ENCODE measurements around the gene AMIGO1.

Gene AMIGO1

DNA sequence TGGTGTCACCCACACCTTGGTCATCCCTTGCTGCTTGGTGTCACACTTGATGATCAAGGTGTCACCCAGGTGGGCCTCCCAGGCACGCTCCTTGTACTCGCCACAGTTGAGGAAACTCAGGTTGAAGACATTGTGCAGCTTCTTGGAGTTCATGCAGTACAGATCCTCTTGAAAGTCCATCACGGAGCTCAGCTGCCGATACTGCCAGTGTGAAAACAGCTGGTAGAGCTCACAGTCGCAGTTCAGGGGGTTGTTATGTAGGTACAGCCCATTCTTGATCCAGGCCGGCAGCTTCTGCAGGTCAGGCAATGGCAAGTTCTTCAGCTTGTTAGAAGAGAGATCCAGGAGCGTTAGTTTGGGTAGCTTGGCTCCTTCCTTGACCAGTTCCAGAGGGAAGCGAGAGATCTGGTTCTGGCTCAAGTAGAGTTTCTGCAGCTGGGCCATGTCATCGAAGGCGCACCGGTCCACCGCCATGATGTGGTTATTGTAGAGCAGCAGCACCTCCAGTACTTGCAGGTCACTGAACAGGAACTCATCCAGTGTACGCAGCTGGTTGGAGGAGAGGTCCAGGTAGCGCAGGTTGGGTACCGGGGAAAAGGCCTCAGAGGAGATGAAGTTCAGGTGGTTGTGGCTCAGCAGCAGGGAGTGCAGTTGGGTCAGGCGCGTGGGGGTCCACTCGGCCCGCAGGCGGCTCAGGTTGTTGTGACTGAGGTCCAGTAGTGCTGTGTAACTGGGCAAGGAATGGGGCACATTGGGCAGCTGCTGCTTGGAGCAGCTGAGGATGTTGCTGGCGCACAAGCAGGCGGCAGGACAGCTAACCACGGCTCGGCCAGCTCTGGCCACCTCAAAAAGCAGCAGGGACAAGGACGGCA lies 1.3 kb downstream of the AMIGO1 start:
- in situ Hi-C loops (cut with MboI; ENCODE audit: low sequenced_read_pairs) = no loop called here

- in situ Hi-C loops (cut with MboI; ENCODE audit: low sequenced_read_pairs) = no loop called here
Observed at GRCh38 chr1:109504974-109505373, 4.6 kb downstream of the AMIGO1 start.

DNA sequence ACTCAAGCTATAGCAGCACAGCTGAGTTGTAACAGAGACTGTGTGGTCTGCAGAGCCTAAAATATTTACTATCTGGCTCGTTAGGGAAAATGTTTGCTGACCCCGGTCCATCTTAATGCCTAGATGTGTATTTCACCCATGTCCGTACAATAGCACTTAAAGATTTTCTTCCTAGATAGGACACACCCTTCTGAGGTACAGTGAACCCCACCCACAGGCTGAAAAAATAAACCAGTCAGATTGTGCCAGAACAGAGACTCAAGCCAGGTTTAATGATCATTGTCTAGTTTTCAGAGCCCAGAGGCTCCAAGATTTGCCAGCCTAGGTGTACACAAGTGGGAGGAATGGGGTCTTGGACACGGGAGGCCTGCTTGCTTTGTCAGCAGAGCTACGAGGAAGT lies 5.6 kb downstream of the AMIGO1 start:
- in situ Hi-C loops (cut with MboI; ENCODE audit: low sequenced_read_pairs) = no loop called here

DNA sequence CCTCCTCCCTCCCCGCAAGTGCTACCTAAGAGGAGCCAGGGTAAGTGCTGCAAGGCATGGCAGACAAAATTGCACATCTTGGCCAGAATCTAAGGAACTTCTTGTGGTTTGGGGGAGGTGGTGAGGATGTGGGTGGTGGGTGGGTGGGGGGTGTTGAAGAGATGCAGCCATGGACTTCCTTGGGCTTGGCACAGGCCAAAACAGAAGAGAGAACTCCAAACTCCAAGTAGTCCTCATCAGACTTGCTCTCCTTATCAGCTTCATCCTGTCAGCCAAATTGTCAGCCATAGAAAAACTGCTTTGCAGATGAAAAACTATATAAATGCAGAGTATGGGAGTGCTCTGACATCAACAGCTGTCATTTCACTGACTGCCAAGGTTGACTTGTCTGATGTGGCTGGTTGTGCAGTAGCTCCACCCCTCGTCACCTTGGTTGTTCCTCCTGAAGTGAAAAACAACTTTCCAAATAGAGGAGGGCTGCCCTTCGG lies 7.1 kb downstream of the AMIGO1 start:
- in situ Hi-C loops (cut with MboI; ENCODE audit: low sequenced_read_pairs) = no loop called here

GRCh38 chr1:109501644-109502363 lies 7.7 kb downstream of the AMIGO1 start:
- in situ Hi-C loops (cut with MboI; ENCODE audit: low sequenced_read_pairs) = no loop called here

DNA sequence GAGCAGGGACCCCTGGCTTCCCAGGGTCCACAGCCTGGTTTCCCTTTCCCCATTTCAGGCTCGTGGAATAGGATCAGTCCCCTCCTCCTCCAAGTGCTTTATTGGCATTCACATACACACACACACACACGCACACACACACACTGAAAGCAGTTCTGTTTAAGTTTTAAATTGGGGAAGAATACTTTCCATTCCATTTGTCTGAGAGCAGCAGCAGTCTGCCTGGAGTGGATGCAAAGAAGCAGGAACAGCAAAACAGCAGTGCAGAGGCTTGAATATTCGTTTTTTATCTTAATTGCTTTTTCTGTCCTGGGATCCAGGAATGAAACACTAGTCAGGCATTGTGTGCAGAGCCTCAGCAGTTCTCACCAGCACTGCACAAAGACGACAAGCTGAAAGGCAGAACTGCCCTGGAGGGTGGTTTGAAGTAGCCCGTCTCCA lies 8.6 kb downstream of the AMIGO1 start:
- in situ Hi-C loops (cut with MboI; ENCODE audit: low sequenced_read_pairs) = no loop called here

- in situ Hi-C loops (cut with MboI; ENCODE audit: low sequenced_read_pairs) = loop anchor here (5.0 kb wide), 1 partner anchor 32 kb away; no protein-coding TSS in a partner anchor
Observed at GRCh38 chr1:109499661-109500536, 9.6 kb downstream of the AMIGO1 start.

- in situ Hi-C loops (cut with MboI; ENCODE audit: low sequenced_read_pairs) = loop anchor here (5.0 kb wide), 1 partner anchor 33 kb away; no protein-coding TSS in a partner anchor
Observed at GRCh38 chr1:109499081-109499480, 10.4 kb downstream of the AMIGO1 start.

DNA sequence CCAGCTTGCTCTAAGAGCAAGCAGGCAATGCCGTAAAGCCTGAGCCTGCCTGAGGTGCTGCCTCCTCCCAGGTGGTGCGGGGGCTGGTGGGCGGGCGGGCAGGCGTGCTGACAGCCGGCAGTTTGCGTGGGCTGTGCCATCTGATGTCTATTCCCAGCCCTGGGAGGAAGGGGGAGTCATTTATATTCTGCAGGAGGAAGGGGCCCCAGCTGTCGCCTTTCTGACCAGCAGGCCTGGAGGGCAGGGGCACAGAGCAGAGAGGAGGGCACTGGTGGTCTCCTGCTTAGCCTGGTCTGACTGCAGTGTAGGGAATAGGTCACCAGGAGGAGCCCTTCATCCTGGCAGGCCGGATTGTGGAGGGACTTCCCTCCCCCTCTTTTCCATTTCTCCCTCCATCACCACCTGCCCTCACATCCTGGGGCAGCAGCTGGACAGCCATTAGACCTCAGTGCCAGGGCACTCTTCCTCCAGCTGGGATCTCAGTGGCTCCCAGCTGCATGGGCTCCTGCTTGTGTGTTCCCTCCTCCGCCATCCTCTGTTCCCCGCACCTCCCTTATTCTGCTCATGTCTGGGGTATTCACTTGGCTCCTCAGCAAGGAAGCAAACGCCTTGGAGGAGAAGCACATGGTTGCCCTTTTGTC lies 11.2 kb downstream of the AMIGO1 start:
- in situ Hi-C loops (cut with MboI; ENCODE audit: low sequenced_read_pairs) = loop anchor here (5.0 kb wide), 1 partner anchor 34 kb away; no protein-coding TSS in a partner anchor

- in situ Hi-C loops (cut with MboI; ENCODE audit: low sequenced_read_pairs) = loop anchor here (5.0 kb wide), 1 partner anchor 35 kb away; no protein-coding TSS in a partner anchor
Observed at GRCh38 chr1:109497449-109498160, 11.9 kb downstream of the AMIGO1 start.

DNA sequence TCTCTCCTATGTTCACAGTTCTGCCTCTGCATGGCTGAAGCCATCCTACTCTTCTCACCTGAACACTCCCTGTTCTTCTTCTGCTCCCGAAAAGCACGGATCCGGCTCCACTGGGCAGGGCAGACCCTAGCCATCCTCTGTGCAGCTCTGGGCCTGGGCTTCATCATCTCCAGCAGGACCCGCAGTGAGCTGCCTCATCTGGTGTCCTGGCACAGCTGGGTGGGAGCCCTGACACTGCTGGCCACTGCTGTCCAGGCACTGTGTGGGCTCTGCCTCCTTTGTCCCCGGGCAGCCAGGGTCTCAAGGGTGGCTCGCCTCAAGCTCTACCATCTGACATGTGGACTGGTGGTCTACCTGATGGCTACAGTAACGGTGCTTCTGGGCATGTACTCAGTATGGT lies 13.8 kb downstream of the AMIGO1 start:
- in situ Hi-C loops (cut with MboI; ENCODE audit: low sequenced_read_pairs) = loop anchor here (5.0 kb wide), 1 partner anchor 37 kb away; no protein-coding TSS in a partner anchor

DNA sequence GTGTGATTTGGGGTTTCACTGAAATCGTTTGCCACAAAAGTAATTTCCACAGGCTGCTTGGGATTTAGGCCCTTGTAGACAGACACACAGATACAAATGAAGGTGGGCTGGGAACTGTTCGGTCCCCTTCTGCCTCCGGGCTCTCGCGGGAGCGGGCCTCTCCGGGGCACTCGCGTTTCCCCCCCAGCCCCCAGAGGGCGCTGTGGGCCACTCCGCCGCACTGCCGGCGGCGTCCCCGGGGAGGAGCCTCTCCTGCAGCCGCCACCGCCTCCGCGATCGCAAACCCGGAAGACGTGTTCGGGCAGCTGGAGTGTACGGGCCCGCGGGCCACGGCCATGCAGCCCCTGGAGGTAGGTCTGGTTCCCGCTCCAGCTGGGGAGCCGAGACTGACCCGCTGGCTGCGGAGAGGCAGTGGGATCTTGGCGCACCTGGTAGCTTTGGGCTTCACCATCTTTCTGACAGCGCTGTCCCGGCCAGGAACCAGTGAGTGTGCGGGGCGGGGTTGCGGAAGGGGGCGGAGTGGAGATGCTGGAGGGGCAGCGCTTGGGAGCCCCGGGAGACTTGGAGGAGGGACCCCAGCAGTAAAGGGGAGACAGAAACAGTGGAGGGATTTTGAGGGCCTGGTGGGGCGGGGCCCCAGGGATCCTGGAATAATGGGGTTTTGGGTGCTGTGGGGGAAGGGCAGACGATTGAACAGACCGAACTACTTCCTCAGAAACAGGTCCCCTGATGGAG lies 15.6 kb downstream of the AMIGO1 start, which contains the start of gene CYB561D1:
Gene CYB561D1 (plus strand): TSS at position 290 of the 735 bp plus-strand sequence. CDS start 46 bp downstream, at position 336.
- in situ Hi-C loops (cut with MboI; ENCODE audit: low sequenced_read_pairs) = no loop called here

GRCh38 chr1:109493227-109493626 lies 16.3 kb downstream of the AMIGO1 start:
- in situ Hi-C loops (cut with MboI; ENCODE audit: low sequenced_read_pairs) = no loop called here

DNA sequence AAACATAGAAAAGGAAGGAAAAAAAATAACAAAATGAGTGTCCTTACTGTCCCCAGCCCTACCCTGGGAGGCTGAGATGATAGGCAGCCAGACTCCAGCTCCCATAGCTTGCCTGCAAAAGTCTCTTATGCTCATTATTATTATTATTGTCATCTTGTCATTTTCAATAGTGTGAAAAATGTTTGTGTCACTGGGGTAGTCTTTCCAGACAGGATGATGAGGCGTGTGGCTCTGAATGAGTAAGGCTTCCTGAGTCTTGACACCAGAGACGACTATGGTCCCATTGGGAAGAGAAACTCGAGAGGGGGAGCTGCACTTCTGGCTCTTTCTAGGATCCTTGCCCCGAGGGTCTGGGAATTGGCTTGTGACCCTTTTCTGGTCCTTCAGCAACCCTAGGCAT lies 16.7 kb downstream of the AMIGO1 start:
- in situ Hi-C loops (cut with MboI; ENCODE audit: low sequenced_read_pairs) = no loop called here

GRCh38 chr1:109491372-109491771 lies 18.2 kb downstream of the AMIGO1 start:
- in situ Hi-C loops (cut with MboI; ENCODE audit: low sequenced_read_pairs) = no loop called here

DNA sequence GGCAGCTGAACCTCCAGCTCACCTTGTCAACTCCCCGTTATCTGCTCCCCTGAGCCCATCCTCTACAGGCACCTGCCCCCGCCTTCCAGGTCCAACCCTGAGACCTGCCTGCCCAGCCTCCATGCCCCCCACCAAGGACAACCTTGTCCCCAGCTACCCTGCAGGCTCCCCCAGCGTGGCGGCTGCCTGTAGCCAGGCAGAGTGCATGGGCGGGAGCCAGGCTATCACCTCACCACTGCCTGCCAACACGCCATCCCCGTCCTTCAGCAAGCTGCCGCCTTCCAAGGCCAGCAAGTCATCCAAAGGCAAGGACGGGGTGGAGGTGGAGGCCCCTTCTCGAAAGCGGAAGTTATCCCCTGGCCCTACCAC lies 18.6 kb downstream of the AMIGO1 start:
- in situ Hi-C loops (cut with MboI; ENCODE audit: low sequenced_read_pairs) = no loop called here

- in situ Hi-C loops (cut with MboI; ENCODE audit: low sequenced_read_pairs) = no loop called here
Observed at GRCh38 chr1:109490029-109490933, 19.2 kb downstream of the AMIGO1 start.

- in situ Hi-C loops (cut with MboI; ENCODE audit: low sequenced_read_pairs) = no loop called here
Observed at GRCh38 chr1:109488696-109489095, 20.8 kb downstream of the AMIGO1 start.
